ENCODE data around the gene CDX1.

The CDX1 gene

GRCh38 chr5:150214289-150214688 lies 47.7 kb downstream of the CDX1 start:
- H2AK5ac ChIP-seq (ENCODE audit: low read length) = no peak overlapping the region
- H4K8ac ChIP-seq (ENCODE audit: low read depth, low read length) = no peak overlapping the region
- no peak overlapping the region for H3K23ac ChIP-seq (ENCODE audit: low read length)
- H3K56ac ChIP-seq (ENCODE audit: low read length) = no peak overlapping the region
- H3K9ac ChIP-seq (ENCODE audit: low read length) = no peak overlapping the region
- H3K36me3 ChIP-seq (ENCODE audit: control insufficient read depth, insufficient read depth, low read length) = no peaks in the 10 kb centered on the region
- no peak overlapping the region for H3K4me3 ChIP-seq (ENCODE audit: low read length)
- H3K4me1 ChIP-seq (ENCODE audit: control insufficient read depth, low read depth, low read length) = peaks cover 4% of the 10 kb centered on the region
- H3K27me3 ChIP-seq (ENCODE audit: insufficient read depth, low read length, poor library complexity) = no peaks in the 10 kb centered on the region
- no peak overlapping the region for H3K27ac ChIP-seq (ENCODE audit: low read depth, low read length)
- DNase-seq = no peak
- H3K18ac ChIP-seq (ENCODE audit: low read length) = no peak overlapping the region
- H3K4me2 ChIP-seq (ENCODE audit: low read length) = no peak overlapping the region
- no peak overlapping the region for H4K5ac ChIP-seq (ENCODE audit: low read length)
- no peak overlapping the region for H2BK5ac ChIP-seq (ENCODE audit: low read length)
- H2BK120ac ChIP-seq (ENCODE audit: low read depth, low read length) = no peak overlapping the region
- H3K79me2 ChIP-seq (ENCODE audit: control insufficient read depth, insufficient read depth, low read length) = no peaks in the 10 kb centered on the region
- WGBS (ENCODE audit: extremely low coverage, insufficient coverage, low lambda C conversion rate) = no CpG with 5 or more reads among the region's 7 CpGs
- H3K79me1 ChIP-seq (ENCODE audit: low read length) = no peaks in the 10 kb centered on the region
- H3K4ac ChIP-seq (ENCODE audit: low read depth, low read length) = no peak overlapping the region
- no peak overlapping the region for H2BK15ac ChIP-seq (replicated peaks; ENCODE audit: low read depth)

DNA sequence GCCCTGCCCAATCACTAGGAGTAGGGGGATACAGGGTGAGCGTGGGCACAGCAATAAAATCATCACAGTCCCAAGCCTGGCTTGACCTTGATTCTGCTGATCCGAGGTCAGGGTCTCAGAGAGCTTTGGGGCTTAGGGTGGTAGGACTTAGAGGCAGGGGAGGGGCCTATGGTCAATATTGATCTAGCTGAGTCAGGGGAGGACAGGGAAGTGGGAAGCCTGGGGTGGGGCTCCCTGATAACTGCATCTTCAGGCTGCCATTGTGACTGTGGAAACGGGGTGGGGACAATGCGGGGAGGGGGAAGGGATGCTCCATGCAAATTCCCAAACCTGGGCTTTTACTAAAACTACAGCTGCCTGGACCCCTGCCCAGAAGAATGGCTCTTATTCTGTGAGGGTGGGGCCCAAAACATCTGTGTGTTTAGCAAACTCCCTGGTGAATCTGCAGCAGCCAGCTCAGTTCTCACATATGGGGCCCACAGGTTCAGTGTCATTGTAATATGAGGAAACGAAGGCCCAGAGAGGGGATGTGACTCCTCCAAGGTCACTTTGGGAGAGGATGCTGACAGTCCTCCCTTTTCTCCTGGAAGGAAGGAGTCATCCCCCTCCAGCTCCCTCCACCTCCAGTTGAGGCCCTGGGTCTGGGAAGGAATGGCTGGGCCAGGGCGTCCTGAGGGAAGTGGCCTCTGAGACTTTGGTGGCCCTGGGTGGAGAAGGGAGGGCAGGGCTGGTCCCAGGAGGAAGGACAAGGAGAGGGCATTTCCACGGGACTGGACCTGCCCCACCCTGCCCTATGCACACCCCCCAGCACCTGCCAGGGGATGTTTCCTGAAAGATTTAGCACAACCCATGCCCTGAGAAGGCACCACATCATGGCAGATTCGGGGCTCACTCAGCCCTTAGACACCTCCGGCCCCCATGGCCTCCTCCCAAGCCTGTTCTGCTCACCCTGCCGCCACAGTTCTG lies 49.7 kb downstream of the CDX1 start:
- Histone ChIP-seq H3K9ac (ENCODE audit: low read length) (no peak overlapping the region), H3K27ac (ENCODE audit: low read depth, low read length) (no peak overlapping the region), H3K4me3 (ENCODE audit: low read length) (no peak overlapping the region), H2BK5ac (ENCODE audit: low read length) (no peak overlapping the region), H2BK15ac (replicated peaks; ENCODE audit: low read depth) (no peak overlapping the region), H3K18ac (ENCODE audit: low read length) (no peak overlapping the region), H4K5ac (ENCODE audit: low read length) (no peak overlapping the region), H3K36me3 (ENCODE audit: control insufficient read depth, insufficient read depth, low read length) (no peaks in the 10 kb centered on the region), H3K27me3 (ENCODE audit: insufficient read depth, low read length, poor library complexity) (no peaks in the 10 kb centered on the region), H3K4me2 (ENCODE audit: low read length) (no peak overlapping the region), H3K56ac (ENCODE audit: low read length) (no peak overlapping the region), H2BK120ac (ENCODE audit: low read depth, low read length) (no peak overlapping the region), H2AK5ac (ENCODE audit: low read length) (no peak overlapping the region), H3K79me2 (ENCODE audit: control insufficient read depth, insufficient read depth, low read length) (no peaks in the 10 kb centered on the region), H4K8ac (ENCODE audit: low read depth, low read length) (no peak overlapping the region), H3K4me1 (ENCODE audit: control insufficient read depth, low read depth, low read length) (peaks cover 2% of the 10 kb centered on the region), H3K4ac (ENCODE audit: low read depth, low read length) (no peak overlapping the region), H3K79me1 (ENCODE audit: low read length) (no peaks in the 10 kb centered on the region), H3K23ac (ENCODE audit: low read length) (no peak overlapping the region)
- DNase-seq = no peak
- no CpG with 5 or more reads among the region's 10 CpGs for WGBS (ENCODE audit: extremely low coverage, insufficient coverage, low lambda C conversion rate)

- Histone ChIP-seq H3K9ac (ENCODE audit: low read length) (no peak overlapping the region), H3K56ac (ENCODE audit: low read length) (no peak overlapping the region), H3K36me3 (ENCODE audit: control insufficient read depth, insufficient read depth, low read length) (no peaks in the 10 kb centered on the region), H4K5ac (ENCODE audit: low read length) (no peak overlapping the region), H2AK5ac (ENCODE audit: low read length) (no peak overlapping the region), H3K27me3 (ENCODE audit: insufficient read depth, low read length, poor library complexity) (no peaks in the 10 kb centered on the region), H3K18ac (ENCODE audit: low read length) (no peak overlapping the region), H4K8ac (ENCODE audit: low read depth, low read length) (no peak overlapping the region), H3K79me1 (ENCODE audit: low read length) (no peaks in the 10 kb centered on the region), H3K4me1 (ENCODE audit: control insufficient read depth, low read depth, low read length) (no peaks in the 10 kb centered on the region), H3K23ac (ENCODE audit: low read length) (no peak overlapping the region), H3K27ac (ENCODE audit: low read depth, low read length) (no peak overlapping the region), H3K4me3 (ENCODE audit: low read length) (no peak overlapping the region), H3K4me2 (ENCODE audit: low read length) (no peak overlapping the region), H2BK15ac (replicated peaks; ENCODE audit: low read depth) (no peak overlapping the region), H2BK120ac (ENCODE audit: low read depth, low read length) (no peak overlapping the region), H2BK5ac (ENCODE audit: low read length) (no peak overlapping the region), H3K79me2 (ENCODE audit: control insufficient read depth, insufficient read depth, low read length) (no peaks in the 10 kb centered on the region), H3K4ac (ENCODE audit: low read depth, low read length) (no peak overlapping the region)
- no CpG with 5 or more reads among the region's 2 CpGs for WGBS (ENCODE audit: extremely low coverage, insufficient coverage, low lambda C conversion rate)
- no peak for DNase-seq
Observed at GRCh38 chr5:150217038-150217437, 50.5 kb downstream of the CDX1 start.

DNA sequence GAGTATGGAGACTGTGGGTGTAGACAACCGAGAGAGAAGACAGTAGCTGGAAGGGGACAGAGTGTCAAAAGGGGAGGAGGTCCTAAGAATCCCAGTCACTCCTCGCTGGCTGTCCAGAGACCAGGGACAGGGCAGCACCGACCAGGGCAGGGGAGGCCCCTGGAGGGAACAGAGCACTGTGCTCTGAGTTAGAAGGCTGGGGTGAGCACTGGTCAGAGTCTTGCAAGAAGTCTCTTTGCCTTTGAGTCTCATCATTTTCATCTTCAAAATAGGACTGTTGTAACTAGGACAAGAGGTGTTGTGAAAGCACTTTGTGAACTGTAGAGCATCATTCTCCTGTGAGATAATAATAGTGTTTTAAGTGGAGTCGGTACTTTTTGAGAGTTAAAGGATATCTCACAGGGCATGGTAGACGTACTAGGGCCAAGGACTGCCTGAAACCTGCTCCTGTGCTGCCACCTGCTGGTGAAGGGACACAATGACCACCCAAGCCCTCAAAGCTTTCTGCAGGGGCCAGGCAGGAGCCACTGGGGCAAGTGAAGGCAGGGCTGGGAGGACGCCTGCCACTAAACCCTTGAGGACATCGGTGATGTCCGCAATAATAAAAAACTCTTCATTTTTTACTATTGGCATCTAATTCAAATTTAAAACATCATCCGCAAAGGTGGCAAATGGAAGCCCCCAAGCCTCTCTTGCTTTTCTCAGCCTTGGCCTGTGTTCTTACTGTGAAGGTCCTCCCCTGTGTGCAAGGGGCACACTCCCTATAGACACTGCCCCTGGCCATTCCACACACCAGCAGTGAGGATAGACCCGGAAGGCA lies 51.5 kb downstream of the CDX1 start:
- H4K5ac ChIP-seq (ENCODE audit: low read length) = no peak overlapping the region

GRCh38 chr5:150218693-150219035 lies 52.1 kb downstream of the CDX1 start:
- H3K27ac ChIP-seq (ENCODE audit: low read depth, low read length) = no peak overlapping the region
- H3K36me3 ChIP-seq (ENCODE audit: control insufficient read depth, insufficient read depth, low read length) = no peaks in the 10 kb centered on the region
- H3K27me3 ChIP-seq (ENCODE audit: insufficient read depth, low read length, poor library complexity) = no peaks in the 10 kb centered on the region
- no peak overlapping the region for H3K9ac ChIP-seq (ENCODE audit: low read length)
- no peak overlapping the region for H3K4me2 ChIP-seq (ENCODE audit: low read length)
- no peak overlapping the region for H4K5ac ChIP-seq (ENCODE audit: low read length)
- no peaks in the 10 kb centered on the region for H3K79me1 ChIP-seq (ENCODE audit: low read length)
- no peak for DNase-seq
- H2BK5ac ChIP-seq (ENCODE audit: low read length) = no peak overlapping the region
- H3K4me1 ChIP-seq (ENCODE audit: control insufficient read depth, low read depth, low read length) = no peaks in the 10 kb centered on the region
- no peak overlapping the region for H2AK5ac ChIP-seq (ENCODE audit: low read length)
- WGBS (ENCODE audit: extremely low coverage, insufficient coverage, low lambda C conversion rate) = no CpG with 5 or more reads among the region's 5 CpGs
- no peak overlapping the region for H3K4me3 ChIP-seq (ENCODE audit: low read length)
- no peak overlapping the region for H3K56ac ChIP-seq (ENCODE audit: low read length)
- H3K18ac ChIP-seq (ENCODE audit: low read length) = no peak overlapping the region
- no peak overlapping the region for H4K8ac ChIP-seq (ENCODE audit: low read depth, low read length)
- H3K79me2 ChIP-seq (ENCODE audit: control insufficient read depth, insufficient read depth, low read length) = no peaks in the 10 kb centered on the region
- no peak overlapping the region for H3K4ac ChIP-seq (ENCODE audit: low read depth, low read length)
- H3K23ac ChIP-seq (ENCODE audit: low read length) = no peak overlapping the region
- no peak overlapping the region for H2BK120ac ChIP-seq (ENCODE audit: low read depth, low read length)
- no peak overlapping the region for H2BK15ac ChIP-seq (replicated peaks; ENCODE audit: low read depth)

More for the DNA sequence above, 51.5 kb downstream of the CDX1 start:
- peak; percentile 86 for DNase-seq
- no peak overlapping the region for H3K9ac ChIP-seq (ENCODE audit: low read length)
- no peak overlapping the region for H2AK5ac ChIP-seq (ENCODE audit: low read length)
- no peaks in the 10 kb centered on the region for H3K27me3 ChIP-seq (ENCODE audit: insufficient read depth, low read length, poor library complexity)
- no peak overlapping the region for H2BK5ac ChIP-seq (ENCODE audit: low read length)
- H3K4me3 ChIP-seq (ENCODE audit: low read length) = no peak overlapping the region
- no peak overlapping the region for H3K4me2 ChIP-seq (ENCODE audit: low read length)
- H3K56ac ChIP-seq (ENCODE audit: low read length) = peak overlapping the region; percentile 19
- no peak overlapping the region for H3K27ac ChIP-seq (ENCODE audit: low read depth, low read length)
- no peak overlapping the region for H3K23ac ChIP-seq (ENCODE audit: low read length)
- no peaks in the 10 kb centered on the region for H3K4me1 ChIP-seq (ENCODE audit: control insufficient read depth, low read depth, low read length)
- H3K36me3 ChIP-seq (ENCODE audit: control insufficient read depth, insufficient read depth, low read length) = no peaks in the 10 kb centered on the region
- no peak overlapping the region for H4K8ac ChIP-seq (ENCODE audit: low read depth, low read length)
- no peaks in the 10 kb centered on the region for H3K79me1 ChIP-seq (ENCODE audit: low read length)
- no peak overlapping the region for H3K18ac ChIP-seq (ENCODE audit: low read length)
- no peaks in the 10 kb centered on the region for H3K79me2 ChIP-seq (ENCODE audit: control insufficient read depth, insufficient read depth, low read length)
- no peak overlapping the region for H3K4ac ChIP-seq (ENCODE audit: low read depth, low read length)
- no peak overlapping the region for H2BK15ac ChIP-seq (replicated peaks; ENCODE audit: low read depth)
- WGBS (ENCODE audit: extremely low coverage, insufficient coverage, low lambda C conversion rate) = no CpG with 5 or more reads among the region's 10 CpGs
- no peak overlapping the region for H2BK120ac ChIP-seq (ENCODE audit: low read depth, low read length)
